ENCODE results near the gene ANTXRL.
"Not testable (repeated sequence)": the region's sequence is repeated elsewhere in the genome, so short reads cannot be mapped to it uniquely, and the experiment has no call there.

GRCh38 chr10:46255210-46255609 lies 31.6 kb upstream of the ANTXRL start:
- not testable (repeated sequence) for TF ChIP-seq POLR2A (IDR thresholded peaks at IDR 0.05; ENCODE audit: low read length); GATA1 (IDR thresholded peaks at IDR 0.05; ENCODE audit: low read depth, low read length)
